HEK293 (cell line): ENCODE results near the gene TBC1D16.

Experiments used
- GLI2 ChIP-seq: fragments of 450-650 bp; formaldehyde crosslinking; IDR thresholded peaks from 2 replicates; pipeline ENCODE4; 2017; ENCODE audit warnings: missing biosample characterization, missing genetic modification characterization, low read depth, borderline replicate concordance
- KLF9 ChIP-seq: fragments of 450-650 bp; formaldehyde crosslinking; IDR thresholded peaks from 2 replicates; pipeline ENCODE4 v1.5.1; 2016; ENCODE audit warnings: missing biosample characterization, missing genetic modification characterization, low read depth
- PRDM10 ChIP-seq: fragments of 450-650 bp; formaldehyde crosslinking; IDR thresholded peaks from 2 replicates; pipeline ENCODE4 v1.5.1; 2016; ENCODE audit warnings: missing biosample characterization, missing genetic modification characterization
- REST ChIP-seq: fragments of 450-650 bp; formaldehyde crosslinking; IDR thresholded peaks from 2 replicates; pipeline ENCODE4 v1.5.1; 2016; ENCODE audit warnings: missing biosample characterization, missing genetic modification characterization
- SETDB1 ChIP-seq: IDR thresholded peaks from one replicate; pipeline ENCODE4 v1.6.1; 2017; ENCODE audit warnings: mild to moderate bottlenecking, low read length, moderate library complexity, mixed read lengths; ENCODE audit not compliant: insufficient read length
- SP7 ChIP-seq: fragments of 450-650 bp; formaldehyde crosslinking; IDR thresholded peaks from 2 replicates; pipeline ENCODE4 v1.5.1; 2016; ENCODE audit warnings: missing biosample characterization, missing genetic modification characterization
- TCF7L2 ChIP-seq: IDR thresholded peaks from 2 replicates; pipeline ENCODE4 v1.6.1; 2011; ENCODE audit warnings: low read depth, mild to moderate bottlenecking, inconsistent platforms, low read length, moderate library complexity, borderline replicate concordance
- TRIM28 ChIP-seq: IDR thresholded peaks from 2 replicates; pipeline ENCODE4 v1.6.1; 2011; ENCODE audit warnings: low read length, control low read depth, borderline replicate concordance
- ZBTB7A ChIP-seq: fragments of 450-650 bp; formaldehyde crosslinking; IDR thresholded peaks from 2 replicates; pipeline ENCODE4 v1.5.1; 2016; ENCODE audit warnings: low read depth, missing biosample characterization, missing genetic modification characterization
- ZBTB8A ChIP-seq: fragments of 450-650 bp; formaldehyde crosslinking; IDR thresholded peaks from 2 replicates; pipeline ENCODE4 v1.5.1; 2016; ENCODE audit warnings: missing biosample characterization, missing genetic modification characterization
- ZFHX2 ChIP-seq: fragments of 450-650 bp; formaldehyde crosslinking; conservative IDR thresholded peaks from 2 replicates; pipeline ENCODE4 v1.5.1; 2016; ENCODE audit warnings: missing biosample characterization, missing genetic modification characterization
- ZFP37 ChIP-seq: fragments of 450-650 bp; formaldehyde crosslinking; IDR thresholded peaks from 2 replicates; pipeline ENCODE4 v1.5.1; 2016; ENCODE audit warnings: missing biosample characterization, missing genetic modification characterization
- ZFP69B ChIP-seq: fragments of 450-650 bp; formaldehyde crosslinking; IDR thresholded peaks from 2 replicates; pipeline ENCODE4 v1.5.1; 2016; ENCODE audit warnings: missing biosample characterization, missing genetic modification characterization
- ZIC2 ChIP-seq: fragments of 450-650 bp; formaldehyde crosslinking; IDR thresholded peaks from 2 replicates; pipeline ENCODE4 v1.5.1; 2016; ENCODE audit warnings: missing biosample characterization, missing genetic modification characterization
- ZNF10 ChIP-seq: fragments of 450-650 bp; formaldehyde crosslinking; IDR thresholded peaks from 2 replicates; pipeline ENCODE4 v1.5.1; 2017; ENCODE audit warnings: missing biosample characterization, missing genetic modification characterization
- ZNF148 ChIP-seq: fragments of 450-650 bp; formaldehyde crosslinking; IDR thresholded peaks from 2 replicates; pipeline ENCODE4 v1.5.0; 2017; ENCODE audit warnings: missing biosample characterization, missing genetic modification characterization, borderline replicate concordance
- ZNF221 ChIP-seq: fragments of 450-650 bp; formaldehyde crosslinking; IDR thresholded peaks from 2 replicates; pipeline ENCODE4 v1.5.1; 2017; ENCODE audit warnings: missing biosample characterization, missing genetic modification characterization, borderline replicate concordance
- ZNF335 ChIP-seq: fragments of 450-650 bp; formaldehyde crosslinking; conservative IDR thresholded peaks from 2 replicates; pipeline ENCODE4 v1.5.1; 2016; ENCODE audit warnings: missing biosample characterization, missing genetic modification characterization
- ZNF350 ChIP-seq: fragments of 450-650 bp; formaldehyde crosslinking; IDR thresholded peaks from 2 replicates; pipeline ENCODE4 v1.5.0; 2017; ENCODE audit warnings: missing biosample characterization, mild to moderate bottlenecking, missing genetic modification characterization
- ZNF548 ChIP-seq: fragments of 450-650 bp; formaldehyde crosslinking; IDR thresholded peaks from 2 replicates; pipeline ENCODE4 v1.5.1; 2016; ENCODE audit warnings: missing biosample characterization, missing genetic modification characterization
- ZNF600 ChIP-seq: fragments of 450-650 bp; formaldehyde crosslinking; IDR thresholded peaks from 2 replicates; pipeline ENCODE4 v1.5.1; 2016; ENCODE audit warnings: missing biosample characterization, missing genetic modification characterization
- ZNF660 ChIP-seq: fragments of 450-650 bp; IDR thresholded peaks from 2 replicates; pipeline ENCODE4 v1.5.1; 2018; ENCODE audit warnings: missing biosample characterization, mild to moderate bottlenecking, missing genetic modification characterization
- ZNF670 ChIP-seq: fragments of 450-650 bp; formaldehyde crosslinking; IDR thresholded peaks from 2 replicates; pipeline ENCODE4 v1.5.1; 2016; ENCODE audit warnings: missing biosample characterization, missing genetic modification characterization, low read depth
- ZNF777 ChIP-seq: fragments of 450-650 bp; formaldehyde crosslinking; IDR thresholded peaks from 2 replicates; pipeline ENCODE4 v1.5.1; 2017; ENCODE audit warnings: missing biosample characterization, missing genetic modification characterization, borderline replicate concordance
- ZNF791 ChIP-seq: fragments of 450-650 bp; formaldehyde crosslinking; IDR thresholded peaks from 2 replicates; pipeline ENCODE4 v1.5.1; 2016; ENCODE audit warnings: missing biosample characterization, missing genetic modification characterization
- ZNF843 ChIP-seq: fragments of 450-650 bp; formaldehyde crosslinking; IDR thresholded peaks from 2 replicates; pipeline ENCODE4 v1.5.1; 2016; ENCODE audit warnings: missing biosample characterization, missing genetic modification characterization
- ZSCAN30 ChIP-seq: fragments of 450-650 bp; IDR thresholded peaks from 2 replicates; pipeline ENCODE4 v1.5.1; 2018; ENCODE audit warnings: missing biosample characterization, mild to moderate bottlenecking, missing genetic modification characterization, moderate library complexity
- ZSCAN5A ChIP-seq: fragments of 450-650 bp; formaldehyde crosslinking; IDR thresholded peaks from 2 replicates; pipeline ENCODE4 v1.5.1; 2016; ENCODE audit warnings: missing biosample characterization, missing genetic modification characterization

Gene TBC1D16

GRCh38 chr17:79988185-79988971 lies 47.3 kb downstream of the TBC1D16 start (continued):
- TF ChIP-seq ZNF221 (tag by site-specific recombination) (no peak), ZNF148 (tag by site-specific recombination) (no peak), ZSCAN5A (tag by site-specific recombination) (no peak), ZNF843 (tag by site-specific recombination) (no peak), GLI2 (tag by site-specific recombination) (no peak), ZBTB8A (no peak), ZFP69B (tag by site-specific recombination) (no peak; the same call in 1 of the 2 replicates), TCF7L2 (peak; percentile 65; the same call in 1 of the 2 replicates), REST (no peak), PRDM10 (tag by site-specific recombination) (peak; percentile 56; the same call in 1 of the 2 replicates), SP7 (peak; percentile 71), ZFHX2 (tag by site-specific recombination) (peak; percentile 95), ZNF335 (no peak), TRIM28 (no peak), KLF9 (tag by site-specific recombination) (no peak), ZNF350 (tag by site-specific recombination) (no peak), ZNF670 (tag by site-specific recombination) (no peak), ZNF660 (tag by site-specific recombination) (peak; percentile 95; the same call in 1 of the 2 replicates), ZNF548 (tag by site-specific recombination) (no peak), ZBTB7A (no peak), ZFP37 (tag by site-specific recombination) (no peak), ZNF791 (tag by site-specific recombination) (no peak), ZNF777 (tag by site-specific recombination) (no peak), ZIC2 (tag by site-specific recombination) (peak; percentile 85), ZNF600 (tag by site-specific recombination) (0 out of 2 replicates have a peak, but pooled peaks have one; percentile 13), ZNF10 (tag by site-specific recombination) (no peak), ZSCAN30 (no peak), SETDB1 (no peak)
- TF ChIP-seq, all 188 proteins: peak for 17
